Central memory CD8-positive, alpha-beta T cell (primary cell): ENCODE measurements around the gene SESN2.

Experiments
- ATAC-seq: fragments of 150-1000 bp; cut with Tn5 transposase; replicated peaks from 2 replicates; pipeline ENCODE4 v1.10.0; 2022; ENCODE audit warnings: mild to moderate bottlenecking, moderate FRiP score, moderate number of reproducible peaks; ENCODE audit not compliant: poor library complexity, severe bottlenecking; ENCODE audit errors: extremely low read depth
- DNase-seq, 2 donors: peaks; one replicate each; pipeline ENCODE4 v3.0.0; 2021; ENCODE audit warnings: low spot score in 2 of 2
- H3K27ac Mint-ChIP-seq: one replicate; pipeline ENCODE4 v1.8.0; 2022; ENCODE audit warnings: low read depth, mild to moderate bottlenecking, moderate library complexity, mixed read lengths
- H3K27me3 Mint-ChIP-seq: one replicate; pipeline ENCODE4 v1.8.0; 2022; ENCODE audit warnings: mixed read lengths
- H3K36me3 Mint-ChIP-seq: one replicate; pipeline ENCODE4 v1.8.0; 2022; ENCODE audit warnings: mild to moderate bottlenecking, moderate library complexity, mixed read lengths; ENCODE audit not compliant: insufficient read depth
- H3K4me1 Mint-ChIP-seq: one replicate; pipeline ENCODE4 v1.8.0; 2022; ENCODE audit warnings: mixed read lengths
- H3K4me3 Mint-ChIP-seq: one replicate; pipeline ENCODE4 v1.8.0; 2022; ENCODE audit warnings: mild to moderate bottlenecking, moderate library complexity, mixed read lengths
- H3K9me3 Mint-ChIP-seq: one replicate; pipeline ENCODE4 v1.8.0; 2022; ENCODE audit warnings: mixed read lengths

SESN2 gene

GRCh38 chr1:28259252-28259933 lies at the start of gene SESN2:
Gene SESN2 (plus strand): TSS chr1:28259518. CDS start chr1:28259848, 330 bp downstream.
- Mint-ChIP-seq H3K4me3 (peak within 1 kb of the TSS; percentile 68), H3K4me1 (peaks cover 47% of the 10 kb centered on the region), H3K36me3 (peaks cover 13% of the 10 kb centered on the region), H3K27me3 (no peaks in the 10 kb centered on the region), H3K27ac (peak within 1 kb of the TSS; percentile 26), H3K9me3 (no peaks in the 10 kb centered on the region)
- peak; percentile 87 for ATAC-seq
- peak; percentile 98 to 99 for DNase-seq

GRCh38 chr1:28209700-28210099 lies 49.6 kb upstream of the SESN2 start:
- Mint-ChIP-seq H3K4me3 (no peak overlapping the region), H3K27ac (no peak overlapping the region), H3K27me3 (no peaks in the 10 kb centered on the region), H3K36me3 (peaks cover 40% of the 10 kb centered on the region), H3K4me1 (peaks cover 11% of the 10 kb centered on the region), H3K9me3 (no peaks in the 10 kb centered on the region)
- DNase-seq (no peak), ATAC-seq (no peak)

GRCh38 chr1:28213315-28213714 lies 46.0 kb upstream of the SESN2 start:
- H3K9me3 Mint-ChIP-seq, result no peaks in the 10 kb centered on the region
- peaks cover 8% of the 10 kb centered on the region for H3K4me1 Mint-ChIP-seq
- H3K27me3 Mint-ChIP-seq, result no peaks in the 10 kb centered on the region
- H3K36me3 Mint-ChIP-seq, result peaks cover 43% of the 10 kb centered on the region
- DNase-seq (no peak), ATAC-seq (no peak)
- no peak overlapping the region for H3K4me3 Mint-ChIP-seq
- H3K27ac Mint-ChIP-seq, result no peak overlapping the region

- DNase-seq (no peak), ATAC-seq (no peak)
- Mint-ChIP-seq H3K4me3 (no peak overlapping the region), H3K27me3 (no peaks in the 10 kb centered on the region), H3K9me3 (no peaks in the 10 kb centered on the region), H3K36me3 (peaks cover 61% of the 10 kb centered on the region), H3K4me1 (peaks cover 27% of the 10 kb centered on the region), H3K27ac (no peak overlapping the region)
Measured at GRCh38 chr1:28229089-28229488, 30.2 kb upstream of the SESN2 start.

- Mint-ChIP-seq H3K9me3 (no peaks in the 10 kb centered on the region), H3K4me3 (peak overlapping the region; percentile 6), H3K27ac (no peak overlapping the region)
Measured at GRCh38 chr1:28229996-28230395, 29.3 kb upstream of the SESN2 start.

GRCh38 chr1:28232558-28233263 lies 26.6 kb upstream of the SESN2 start, which contains the start of gene DNAJC8:
Gene DNAJC8 (minus strand): TSS chr1:28233029. CDS start chr1:28232998, 31 bp downstream.
- Mint-ChIP-seq H3K4me3 (peak within 1 kb of the TSS; percentile 100), H3K9me3 (no peaks in the 10 kb centered on the region), H3K36me3 (peaks cover 27% of the 10 kb centered on the region), H3K4me1 (peaks cover 19% of the 10 kb centered on the region), H3K27me3 (no peaks in the 10 kb centered on the region), H3K27ac (peak within 1 kb of the TSS; percentile 100)
- peak; percentile 53 for ATAC-seq
- DNase-seq, result peak; percentile 81 to 84

More at GRCh38 chr1:28229996-28230395, 29.3 kb upstream of the SESN2 start:
- Mint-ChIP-seq H3K27me3 (no peaks in the 10 kb centered on the region), H3K36me3 (peaks cover 52% of the 10 kb centered on the region), H3K4me1 (peaks cover 23% of the 10 kb centered on the region)
- DNase-seq (no peak), ATAC-seq (no peak)

- Mint-ChIP-seq H3K27me3 (no peaks in the 10 kb centered on the region), H3K4me1 (peaks cover 19% of the 10 kb centered on the region), H3K9me3 (no peaks in the 10 kb centered on the region), H3K4me3 (peak overlapping the region; percentile 100), H3K36me3 (peaks cover 22% of the 10 kb centered on the region), H3K27ac (peak overlapping the region; percentile 100)
- DNase-seq, result no peak
- no peak for ATAC-seq
Measured at GRCh38 chr1:28233264-28233606, 26.1 kb upstream of the SESN2 start.

- ATAC-seq (peak; percentile 97), DNase-seq (peak; percentile 85 to 92)
- Mint-ChIP-seq H3K36me3 (peaks cover 13% of the 10 kb centered on the region), H3K27me3 (no peaks in the 10 kb centered on the region), H3K4me3 (no peak within 1 kb of the TSS), H3K4me1 (peaks cover 13% of the 10 kb centered on the region), H3K27ac (no peak within 1 kb of the TSS), H3K9me3 (no peaks in the 10 kb centered on the region)
Measured at GRCh38 chr1:28235755-28236655, 23.3 kb upstream of the SESN2 start, which contains the start of gene ATP5IF1. Gene ATP5IF1 (plus strand): TSS chr1:28236124. CDS start chr1:28236184, 60 bp downstream.

GRCh38 chr1:28236656-28237322 lies 22.5 kb upstream of the SESN2 start:
- DNase-seq (no peak), ATAC-seq (no peak)
- no peaks in the 10 kb centered on the region for H3K27me3 Mint-ChIP-seq
- H3K36me3 Mint-ChIP-seq, result peaks cover 14% of the 10 kb centered on the region
- no peak overlapping the region for H3K4me3 Mint-ChIP-seq
- no peaks in the 10 kb centered on the region for H3K9me3 Mint-ChIP-seq
- H3K4me1 Mint-ChIP-seq, result peaks cover 13% of the 10 kb centered on the region
- no peak overlapping the region for H3K27ac Mint-ChIP-seq

GRCh38 chr1:28239004-28239403 lies 20.3 kb upstream of the SESN2 start:
- ATAC-seq, result no peak

GRCh38 chr1:28240024-28240423 lies 19.3 kb upstream of the SESN2 start:
- Mint-ChIP-seq H3K36me3 (peaks cover 8% of the 10 kb centered on the region), H3K9me3 (no peaks in the 10 kb centered on the region), H3K4me3 (no peak overlapping the region), H3K4me1 (peaks cover 14% of the 10 kb centered on the region), H3K27ac (no peak overlapping the region), H3K27me3 (no peaks in the 10 kb centered on the region)
- no peak for DNase-seq
- ATAC-seq, result no peak

More at GRCh38 chr1:28239004-28239403, 20.3 kb upstream of the SESN2 start:
- no peak for DNase-seq
- Mint-ChIP-seq H3K27ac (no peak overlapping the region), H3K4me1 (peaks cover 6% of the 10 kb centered on the region), H3K27me3 (no peaks in the 10 kb centered on the region), H3K9me3 (no peaks in the 10 kb centered on the region), H3K4me3 (no peak overlapping the region), H3K36me3 (peaks cover 8% of the 10 kb centered on the region)
